GM12878 (cell line): ENCODE measurements around the gene WDR86. TPM values are rescaled to one million over a fixed set of nuclear protein-coding genes. Genes with fewer than 3 reads are reported as not detected.

Source experiments
- ATAC-seq: fragments of 200-7000 bp; cut with Tn5 transposase; 3 replicates; pipeline ENCODE4 v1.9.1; 2020; ENCODE audit warnings: mild to moderate bottlenecking, moderate library complexity
- BruUV-seq: library from RNA; stranded (reverse); fragments of 400-500 nt; replicated peaks from 2 replicates; lab custom pipeline; 2021; lab: Mats Ljungman, UMichigan
- CTCF ChIA-PET: fragments of 300-600 bp; sonication (Branson Sonifier 250); formaldehyde crosslinking; extraction: SDS; loops from one replicate; lab custom pipeline; 2021; ENCODE audit warnings: inconsistent platforms; lab: Yijun Ruan, JAX
- POLR2A ChIA-PET: fragments of 350-600 bp; formaldehyde crosslinking; extraction: SDS; loops from one replicate; lab custom pipeline; 2021; ENCODE audit warnings: inconsistent platforms; lab: Charles Lee
- RAD21 ChIA-PET: fragments of 300-600 bp; sonication (Branson Sonifier 250); formaldehyde crosslinking; loops from one replicate; lab custom pipeline; 2023; ENCODE audit warnings: antibody characterized with exemption; ENCODE audit not compliant: unreplicated experiment; lab: Charles Lee
- SMC1A ChIA-PET: fragments of 300-600 bp; sonication (Branson Sonifier 250); formaldehyde crosslinking; loops from one replicate; lab custom pipeline; 2023; ENCODE audit not compliant: unreplicated experiment, uncharacterized antibody; lab: Charles Lee
- DNase-seq: peaks from one replicate; pipeline ENCODE4 v3.0.0-alpha.2; 2011; ENCODE audit warnings: low read depth, low spot score
- FAIRE-seq: peaks from 3 replicates; lab custom pipeline; 2011; peaks lifted over from hg19 to GRCh38; lab: Jason Lieb, UNC
- H2AFZ ChIP-seq: 2 replicates; pipeline ENCODE4 v1.6.0; 2011; ENCODE audit warnings: low read depth, low read length, control low read depth; ENCODE audit not compliant: control insufficient read depth
- H3K27ac ChIP-seq: 2 replicates; pipeline ENCODE4 v1.5.1; 2011; ENCODE audit warnings: control low read depth; ENCODE audit not compliant: control insufficient read depth, insufficient read depth
- H3K27me3 ChIP-seq, 2 experiments: replicated peaks in 1 of 2; 2 replicates each; pipeline versions ENCODE4 v1.6.0 to v1.6.1; 2011; ENCODE audit warnings: low read length in 1 of 2; ENCODE audit not compliant: control insufficient read depth in 2 of 2, insufficient read depth in 2 of 2
- H3K36me3 ChIP-seq, 2 experiments: 2 replicates each; pipeline ENCODE4 v1.5.1; 2011; ENCODE audit warnings: low read length in 1 of 2; ENCODE audit not compliant: control insufficient read depth in 2 of 2, insufficient read depth in 2 of 2
- H3K4me1 ChIP-seq: 2 replicates; pipeline ENCODE4 v1.6.1; 2011; ENCODE audit warnings: mild to moderate bottlenecking, low read length, moderate library complexity, mixed read lengths; ENCODE audit not compliant: control insufficient read depth, insufficient read depth
- H3K4me2 ChIP-seq: 2 replicates; pipeline ENCODE4 v1.6.0; 2011; ENCODE audit warnings: control low read depth; ENCODE audit not compliant: control insufficient read depth, insufficient read depth
- H3K4me3 ChIP-seq: fragments of 200-600 bp; sonication (generic); 2 replicates; pipeline ENCODE4 v1.5.1; 2016
- H3K79me2 ChIP-seq: 2 replicates; pipeline ENCODE4 v1.6.0; 2011; ENCODE audit warnings: low read length; ENCODE audit not compliant: control insufficient read depth, insufficient read depth
- H3K9ac ChIP-seq: 2 replicates; pipeline ENCODE4 v1.8.0; 2011; ENCODE audit warnings: low read length, control low read depth, mixed read lengths; ENCODE audit not compliant: control insufficient read depth, insufficient read depth
- H3K9me3 ChIP-seq: replicated peaks from 3 replicates; pipeline ENCODE4 v1.5.1; 2011; ENCODE audit warnings: mild to moderate bottlenecking, low read length; ENCODE audit not compliant: control insufficient read depth, insufficient read depth
- H4K20me1 ChIP-seq: 2 replicates; pipeline ENCODE4 v1.6.0; 2011; ENCODE audit not compliant: control insufficient read depth, insufficient read depth
- CTCF ChIP-seq, 3 experiments: IDR thresholded peaks in 2 of 3; conservative IDR thresholded peaks in 1 of 3; 2 replicates each; pipeline ENCODE4 v1.5.1; 2011; ENCODE audit warnings: low read depth in 3 of 3, low read length in 3 of 3, mild to moderate bottlenecking in 3 of 3, control low read depth in 2 of 3, moderate library complexity in 2 of 3, inconsistent platforms in 1 of 3, mixed read lengths in 1 of 3; ENCODE audit not compliant: control insufficient read depth in 2 of 3, insufficient read depth in 1 of 3; ENCODE audit errors: extremely low read depth in 1 of 3
- SREBF1 ChIP-seq: IDR thresholded peaks from 2 replicates; pipeline ENCODE4 v1.6.1; 2012; ENCODE audit warnings: mild to moderate bottlenecking, low read length
- SREBF2 ChIP-seq: IDR thresholded peaks from 2 replicates; pipeline ENCODE4 v1.6.1; 2012; ENCODE audit warnings: mild to moderate bottlenecking, low read length
- WGBS: methylation state at CpG from one replicate; pipeline ENCODE4 v1.1.6; 2016; ENCODE audit warnings: low lambda C conversion rate; ENCODE audit not compliant: insufficient replicate concordance, insufficient coverage; ENCODE audit errors: missing lambda C conversion rate; 5-methylcytosine and 5-hydroxymethylcytosine counted together
- in situ Hi-C: fragments of 300-500 bp; cut with MboI; formaldehyde crosslinking; loops from 9 replicates; pipeline ENCODE4 v1.14.3; 2018; ENCODE audit warnings: mixed read lengths
- intact Hi-C: fragments of 100-400 bp; cut with micrococcal nuclease; formaldehyde crosslinking; loops from one replicate; pipeline ENCODE4 v1.14.2; 2022; ENCODE audit not compliant: unreplicated experiment
- polyA plus RNA-seq, 11 experiments: library from polyadenylated mRNA; depleted of rRNA in 4 of 11; unstranded in 6 of 11; stranded (reverse) in 5 of 11; fragments of >200 nt; fragmentation: Nextera tagmentation in 4 of 11; fragmentation: Illumina TruSeq in 1 of 11; extraction: Ambion mirVana in 4 of 11; extraction: Trizol in 1 of 11; gene quantifications; 1 replicate in 1 of 11; 2 replicates in 10 of 11; pipeline versions ENCODE4 v1.2.1 to v1.2.3, GENCODE V29; 2011 to 2016; ENCODE audit warnings: inconsistent platforms in 2 of 11, missing spikeins in 2 of 11, low read depth in 1 of 11
- total RNA-seq, 4 experiments: library from RNA; depleted of rRNA in 3 of 4; stranded (reverse); fragments of >200 nt in 3 of 4; fragmentation: Illumina TruSeq in 1 of 4; extraction: Trizol in 1 of 4; gene quantifications; 2 replicates each; pipeline versions ENCODE4 v1.2.1 to v1.2.3, GENCODE V29; 2013 to 2021
- TF ChIP-seq, protein P1 (sequence below): IDR thresholded peaks from 2 replicates; pipeline ENCODE4 v1.6.1; 2012; ENCODE audit warnings: low read depth, low read length, improper control_type of control experiment
- TF ChIP-seq, protein P2 (sequence below): fragments of 450-650 bp; IDR thresholded peaks from 2 replicates; pipeline ENCODE4 v1.6.1; 2017; ENCODE audit warnings: mild to moderate bottlenecking

The WDR86 gene
- total and polyA plus RNA-seq, 10 of the 15 experiments (the other 5 are each of a cell fraction or from before 2014, with no cell fraction given), result 0.05 to 0.19 (median 0.15) TPM; not detected in 7

- no peak for TF ChIP-seq CTCF (IDR thresholded peaks at IDR 0.05 in 2 of 3, conservative IDR thresholded peaks at IDR 0.05 in 1 of 3; ENCODE audit: control insufficient read depth in 2 of 3, extremely low read depth in 1 of 3, insufficient read depth in 1 of 3, low read depth in 3 of 3, low read length in 3 of 3)
These were observed 6.5 kb upstream of the WDR86 start (continued) for GRCh38 chr7:151416112-151416940.

DNA sequence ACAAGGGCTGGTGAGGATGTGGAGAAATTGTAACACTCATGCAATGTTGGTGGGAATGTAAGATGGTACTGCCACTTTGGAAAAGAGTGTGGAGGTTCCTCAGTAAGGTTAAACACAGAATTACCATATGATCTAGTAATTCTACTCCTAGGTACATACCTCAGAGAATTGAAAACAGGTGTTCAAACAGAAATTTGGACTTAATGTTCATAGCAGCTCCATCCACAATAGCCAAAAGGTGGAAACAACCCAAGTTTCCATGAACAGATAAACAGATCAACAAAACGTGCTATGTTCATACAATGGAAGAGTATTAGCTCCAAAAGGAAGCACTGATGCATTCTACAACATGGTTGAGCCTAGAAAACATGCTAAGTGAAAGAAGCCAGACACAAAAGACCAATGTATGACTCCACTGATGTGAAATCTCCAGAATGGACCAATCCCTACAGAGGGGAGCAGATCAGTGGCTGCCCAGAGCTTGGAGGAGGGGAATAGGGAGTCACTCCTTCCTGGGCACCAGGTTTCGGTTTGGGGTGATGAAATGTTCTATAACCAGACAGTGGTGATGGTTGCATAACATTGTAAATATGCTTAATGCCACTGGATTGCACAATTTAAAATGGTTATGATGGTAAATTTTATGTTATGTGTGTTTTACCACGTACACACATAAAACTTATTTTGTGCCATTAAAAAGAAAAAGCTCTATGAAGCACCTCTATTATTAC is 5.7 kb upstream of the WDR86 start:
- Histone ChIP-seq H4K20me1 (no peaks in the 10 kb centered on the region), H3K9me3 (peaks cover 4% of the 10 kb centered on the region; the same call in 2 of the 3 replicates), H3K4me1 (no peaks in the 10 kb centered on the region), H2AFZ (no peak overlapping the region), H3K36me3 (no peaks in the 10 kb centered on the region), H3K4me2 (no peak overlapping the region), H3K27me3 (peaks cover 4 to 10% of the 10 kb centered on the region in 2 experiments), H3K27ac (no peak overlapping the region), H3K9ac (no peak overlapping the region), H3K4me3 (no peak overlapping the region), H3K79me2 (no peaks in the 10 kb centered on the region)
- POLR2A ChIA-PET, result no interaction called here
- RAD21 ChIA-PET, result no interaction called here
- CTCF ChIA-PET, result interaction anchor here (1.1 to 1.3 kb wide), 2 partner anchors 29 to 33 kb away, joined by 3 to 4 read pairs; no protein-coding TSS in a partner anchor
- ATAC-seq (no peak), FAIRE-seq (no peak), DNase-seq (no peak)
- no TSS peak for BruUV-seq
- SMC1A ChIA-PET, result no interaction called here
- TF ChIP-seq, protein P1, sequence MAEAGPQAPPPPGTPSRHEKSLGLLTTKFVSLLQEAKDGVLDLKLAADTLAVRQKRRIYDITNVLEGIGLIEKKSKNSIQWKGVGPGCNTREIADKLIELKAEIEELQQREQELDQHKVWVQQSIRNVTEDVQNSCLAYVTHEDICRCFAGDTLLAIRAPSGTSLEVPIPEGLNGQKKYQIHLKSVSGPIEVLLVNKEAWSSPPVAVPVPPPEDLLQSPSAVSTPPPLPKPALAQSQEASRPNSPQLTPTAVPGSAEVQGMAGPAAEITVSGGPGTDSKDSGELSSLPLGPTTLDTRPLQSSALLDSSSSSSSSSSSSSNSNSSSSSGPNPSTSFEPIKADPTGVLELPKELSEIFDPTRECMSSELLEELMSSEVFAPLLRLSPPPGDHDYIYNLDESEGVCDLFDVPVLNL, result no peak
- TF ChIP-seq, protein P2, sequence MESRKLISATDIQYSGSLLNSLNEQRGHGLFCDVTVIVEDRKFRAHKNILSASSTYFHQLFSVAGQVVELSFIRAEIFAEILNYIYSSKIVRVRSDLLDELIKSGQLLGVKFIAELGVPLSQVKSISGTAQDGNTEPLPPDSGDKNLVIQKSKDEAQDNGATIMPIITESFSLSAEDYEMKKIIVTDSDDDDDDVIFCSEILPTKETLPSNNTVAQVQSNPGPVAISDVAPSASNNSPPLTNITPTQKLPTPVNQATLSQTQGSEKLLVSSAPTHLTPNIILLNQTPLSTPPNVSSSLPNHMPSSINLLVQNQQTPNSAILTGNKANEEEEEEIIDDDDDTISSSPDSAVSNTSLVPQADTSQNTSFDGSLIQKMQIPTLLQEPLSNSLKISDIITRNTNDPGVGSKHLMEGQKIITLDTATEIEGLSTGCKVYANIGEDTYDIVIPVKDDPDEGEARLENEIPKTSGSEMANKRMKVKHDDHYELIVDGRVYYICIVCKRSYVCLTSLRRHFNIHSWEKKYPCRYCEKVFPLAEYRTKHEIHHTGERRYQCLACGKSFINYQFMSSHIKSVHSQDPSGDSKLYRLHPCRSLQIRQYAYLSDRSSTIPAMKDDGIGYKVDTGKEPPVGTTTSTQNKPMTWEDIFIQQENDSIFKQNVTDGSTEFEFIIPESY, result no peak
- no peak for TF ChIP-seq SREBF2
- no peak for TF ChIP-seq SREBF1
- intact Hi-C loops, result no loop called here
- in situ Hi-C loops, result no loop called here
- WGBS, result 15% methylated on average over 3 of the region's 3 CpGs
